PC-9 (cell line): Measurements from ENCODE around the gene BAIAP2.

Source experiments
- EZH2 ChIP-seq: fragments of 200-600 bp; sonication (generic); IDR thresholded peaks from 2 replicates; pipeline ENCODE4 v1.8.0; 2017; ENCODE audit warnings: antibody characterized with exemption, low read depth
- TF ChIP-seq, protein P1 (sequence below): fragments of 200-600 bp; sonication (generic); conservative IDR thresholded peaks from 2 replicates; pipeline ENCODE4 v1.6.1; 2017; ENCODE audit warnings: mixed run types, antibody characterized with exemption, mild to moderate bottlenecking, moderate library complexity

DNA sequence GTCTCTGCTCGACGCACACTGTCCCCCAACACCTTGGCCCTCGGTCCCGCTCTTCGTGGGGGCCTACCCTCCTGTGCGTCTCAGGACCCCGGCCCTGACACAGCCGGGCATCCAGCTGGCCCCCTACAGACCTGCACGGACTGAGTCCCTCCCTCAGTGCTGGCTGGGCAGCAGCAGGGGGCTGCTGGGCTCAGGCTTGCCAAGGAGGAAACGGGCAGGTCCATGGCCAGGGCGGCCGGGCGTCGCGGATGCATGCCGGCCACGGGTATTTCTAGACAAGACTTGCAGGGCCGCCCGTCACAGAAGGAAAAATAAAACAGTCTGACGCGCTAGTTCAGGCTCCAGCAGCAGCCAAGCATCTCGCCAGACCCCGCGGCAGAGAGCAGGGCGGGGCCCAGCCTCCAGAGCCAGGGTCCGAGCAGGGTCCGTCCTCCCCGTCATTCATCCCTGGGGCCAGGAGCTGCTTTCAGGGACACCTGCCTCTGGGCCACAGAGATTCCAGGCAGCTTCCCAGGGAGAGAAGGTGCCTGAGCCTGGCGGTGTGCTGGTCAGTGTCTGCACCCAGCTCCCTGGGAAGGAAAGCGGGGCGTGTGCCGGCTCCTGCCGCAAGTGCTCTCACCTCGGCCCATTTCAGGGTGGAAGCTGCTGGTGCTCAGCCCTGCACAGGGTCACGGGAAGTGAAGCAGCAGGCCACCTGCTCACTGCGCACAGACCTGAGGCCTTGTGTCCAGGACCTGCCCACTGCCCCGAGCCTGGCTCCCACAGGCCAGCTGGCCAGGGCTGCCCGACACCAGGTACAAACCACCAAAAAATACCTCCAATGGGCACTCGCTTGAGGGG is 123.1 kb downstream of the BAIAP2 start:
- TF ChIP-seq, protein P1, sequence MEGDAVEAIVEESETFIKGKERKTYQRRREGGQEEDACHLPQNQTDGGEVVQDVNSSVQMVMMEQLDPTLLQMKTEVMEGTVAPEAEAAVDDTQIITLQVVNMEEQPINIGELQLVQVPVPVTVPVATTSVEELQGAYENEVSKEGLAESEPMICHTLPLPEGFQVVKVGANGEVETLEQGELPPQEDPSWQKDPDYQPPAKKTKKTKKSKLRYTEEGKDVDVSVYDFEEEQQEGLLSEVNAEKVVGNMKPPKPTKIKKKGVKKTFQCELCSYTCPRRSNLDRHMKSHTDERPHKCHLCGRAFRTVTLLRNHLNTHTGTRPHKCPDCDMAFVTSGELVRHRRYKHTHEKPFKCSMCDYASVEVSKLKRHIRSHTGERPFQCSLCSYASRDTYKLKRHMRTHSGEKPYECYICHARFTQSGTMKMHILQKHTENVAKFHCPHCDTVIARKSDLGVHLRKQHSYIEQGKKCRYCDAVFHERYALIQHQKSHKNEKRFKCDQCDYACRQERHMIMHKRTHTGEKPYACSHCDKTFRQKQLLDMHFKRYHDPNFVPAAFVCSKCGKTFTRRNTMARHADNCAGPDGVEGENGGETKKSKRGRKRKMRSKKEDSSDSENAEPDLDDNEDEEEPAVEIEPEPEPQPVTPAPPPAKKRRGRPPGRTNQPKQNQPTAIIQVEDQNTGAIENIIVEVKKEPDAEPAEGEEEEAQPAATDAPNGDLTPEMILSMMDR: no peak
- TF ChIP-seq EZH2: no peak
